Measurements from ENCODE around the gene NXT1.

Gene NXT1

GRCh38 chr20:23331450-23332350, 18.9 kb upstream of the NXT1 start:
- DNase-seq (ENCODE audit: low spot score): no peak

GRCh38 chr20:23332467-23332866, 18.1 kb upstream of the NXT1 start:
- no peak for DNase-seq (ENCODE audit: low spot score)
- no peak for TF ChIP-seq CTCF (IDR thresholded peaks at IDR 0.05; ENCODE audit: extremely low read depth, missing control alignments)

More at GRCh38 chr20:23331450-23332350, 18.9 kb upstream of the NXT1 start:
- TF ChIP-seq CTCF (IDR thresholded peaks at IDR 0.05; ENCODE audit: extremely low read depth, missing control alignments): no peak

- no peak for DNase-seq (ENCODE audit: low spot score)
- TF ChIP-seq CTCF (IDR thresholded peaks at IDR 0.05; ENCODE audit: extremely low read depth, missing control alignments): no peak
These were observed 16.5 kb upstream of the NXT1 start for GRCh38 chr20:23334111-23334510.

GRCh38 chr20:23335521-23335920, 15.1 kb upstream of the NXT1 start:
- TF ChIP-seq CTCF (IDR thresholded peaks at IDR 0.05; ENCODE audit: extremely low read depth, missing control alignments): no peak
- no peak for DNase-seq (ENCODE audit: low spot score)

- no peak for DNase-seq (ENCODE audit: low spot score)
- no peak for TF ChIP-seq CTCF (IDR thresholded peaks at IDR 0.05; ENCODE audit: extremely low read depth, missing control alignments)
These were observed 14.1 kb upstream of the NXT1 start for GRCh38 chr20:23336476-23336875.

GRCh38 chr20:23337312-23337711, 13.3 kb upstream of the NXT1 start:
- TF ChIP-seq CTCF (IDR thresholded peaks at IDR 0.05; ENCODE audit: extremely low read depth, missing control alignments): no peak
- DNase-seq (ENCODE audit: low spot score): no peak

GRCh38 chr20:23339986-23340385, 10.6 kb upstream of the NXT1 start:
- DNase-seq (ENCODE audit: low spot score): no peak
- no peak for TF ChIP-seq CTCF (IDR thresholded peaks at IDR 0.05; ENCODE audit: extremely low read depth, missing control alignments)
